ENCODE results near the gene IDH3G.

The IDH3G gene

DNA sequence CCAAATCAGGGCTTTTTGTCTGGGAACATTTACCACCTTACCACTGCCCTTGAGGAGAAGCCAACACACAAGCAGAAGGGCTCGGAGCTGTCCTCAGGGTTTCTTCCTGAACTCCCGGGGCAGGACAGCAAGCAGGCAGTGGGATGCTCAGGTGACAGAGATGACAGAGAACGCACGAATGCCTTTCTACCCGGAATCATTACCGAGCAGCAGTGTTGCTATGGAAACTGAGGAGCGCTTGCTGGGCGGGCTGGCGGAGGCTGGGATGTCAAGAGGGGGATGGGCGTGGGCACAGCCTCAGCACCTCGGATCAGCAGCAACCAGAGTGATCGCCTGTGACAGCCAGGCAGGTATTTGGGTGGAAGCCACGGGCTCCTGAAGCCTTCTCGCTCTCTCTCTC lies 18.0 kb upstream of the IDH3G start:
- H3K4me1 ChIP-seq (ENCODE audit: control insufficient read depth, insufficient read depth, low read length) = no peaks in the 10 kb centered on the region
- ChIA-PET POLR2A (interaction anchor here (1.1 kb wide), 1 partner anchor 18 kb away, joined by 4 read pairs; the partner anchor contains the start of genes IDH3G and SSR4), CTCF (no interaction called here)
- no peak overlapping the region for H3K4me3 ChIP-seq (ENCODE audit: low read depth, low read length)
- H3K36me3 ChIP-seq (ENCODE audit: control insufficient read depth in 2 of 2, insufficient read depth in 1 of 2, low read length in 2 of 2) = no peaks in the 10 kb centered on the region
- H3K27ac ChIP-seq (ENCODE audit: extremely low read depth, low read depth, low read length) = no peak overlapping the region
- TF ChIP-seq, protein P1, sequence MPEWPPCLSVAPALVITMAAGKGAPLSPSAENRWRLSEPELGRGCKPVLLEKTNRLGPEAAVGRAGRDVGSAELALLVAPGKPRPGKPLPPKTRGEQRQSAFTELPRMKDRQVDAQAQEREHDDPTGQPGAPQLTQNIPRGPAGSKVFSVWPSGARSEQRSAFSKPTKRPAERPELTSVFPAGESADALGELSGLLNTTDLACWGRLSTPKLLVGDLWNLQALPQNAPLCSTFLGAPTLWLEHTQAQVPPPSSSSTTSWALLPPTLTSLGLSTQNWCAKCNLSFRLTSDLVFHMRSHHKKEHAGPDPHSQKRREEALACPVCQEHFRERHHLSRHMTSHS (tag by site-specific recombination; IDR thresholded peaks at IDR 0.05) = no peak
- TF ChIP-seq, protein P2, sequence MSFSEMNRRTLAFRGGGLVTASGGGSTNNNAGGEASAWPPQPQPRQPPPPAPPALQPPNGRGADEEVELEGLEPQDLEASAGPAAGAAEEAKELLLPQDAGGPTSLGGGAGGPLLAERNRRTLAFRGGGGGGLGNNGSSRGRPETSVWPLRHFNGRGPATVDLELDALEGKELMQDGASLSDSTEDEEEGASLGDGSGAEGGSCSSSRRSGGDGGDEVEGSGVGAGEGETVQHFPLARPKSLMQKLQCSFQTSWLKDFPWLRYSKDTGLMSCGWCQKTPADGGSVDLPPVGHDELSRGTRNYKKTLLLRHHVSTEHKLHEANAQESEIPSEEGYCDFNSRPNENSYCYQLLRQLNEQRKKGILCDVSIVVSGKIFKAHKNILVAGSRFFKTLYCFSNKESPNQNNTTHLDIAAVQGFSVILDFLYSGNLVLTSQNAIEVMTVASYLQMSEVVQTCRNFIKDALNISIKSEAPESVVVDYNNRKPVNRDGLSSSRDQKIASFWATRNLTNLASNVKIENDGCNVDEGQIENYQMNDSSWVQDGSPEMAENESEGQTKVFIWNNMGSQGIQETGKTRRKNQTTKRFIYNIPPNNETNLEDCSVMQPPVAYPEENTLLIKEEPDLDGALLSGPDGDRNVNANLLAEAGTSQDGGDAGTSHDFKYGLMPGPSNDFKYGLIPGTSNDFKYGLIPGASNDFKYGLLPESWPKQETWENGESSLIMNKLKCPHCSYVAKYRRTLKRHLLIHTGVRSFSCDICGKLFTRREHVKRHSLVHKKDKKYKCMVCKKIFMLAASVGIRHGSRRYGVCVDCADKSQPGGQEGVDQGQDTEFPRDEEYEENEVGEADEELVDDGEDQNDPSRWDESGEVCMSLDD (tag by site-specific recombination; IDR thresholded peaks at IDR 0.05) = no peak
- TF ChIP-seq HOXA7 (CRISPR knock-in tag; IDR thresholded peaks at IDR 0.05; ENCODE audit: borderline replicate concordance) = no peak
- no peaks in the 10 kb centered on the region for H3K9me3 ChIP-seq (ENCODE audit: control insufficient read depth, insufficient read depth, low read depth, low read length)

DNA sequence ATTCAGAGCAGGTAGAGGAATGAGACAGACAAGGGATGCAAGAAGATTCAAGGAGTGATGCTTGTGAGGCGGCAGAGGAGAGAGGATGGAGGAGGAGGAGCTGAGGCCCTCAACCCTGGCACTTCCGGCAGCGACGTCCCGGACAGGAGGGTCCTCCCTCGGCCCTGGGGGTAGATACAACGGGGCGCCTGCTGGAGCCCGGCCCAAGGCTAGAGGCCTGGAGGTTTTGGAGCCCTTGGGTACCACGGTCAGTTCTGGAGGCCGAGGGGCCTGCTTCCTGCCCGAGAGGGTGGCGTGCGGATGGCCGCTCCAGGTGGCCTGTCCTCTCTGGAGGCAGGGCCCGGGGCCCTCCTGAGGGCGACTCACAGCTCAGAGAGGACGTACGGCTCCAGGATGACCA lies 13.8 kb upstream of the IDH3G start:
- POLR2A ChIA-PET = interaction anchor here (0.7 kb wide), 1 partner anchor 11 kb away, joined by 3 read pairs; no protein-coding TSS in a partner anchor

DNA sequence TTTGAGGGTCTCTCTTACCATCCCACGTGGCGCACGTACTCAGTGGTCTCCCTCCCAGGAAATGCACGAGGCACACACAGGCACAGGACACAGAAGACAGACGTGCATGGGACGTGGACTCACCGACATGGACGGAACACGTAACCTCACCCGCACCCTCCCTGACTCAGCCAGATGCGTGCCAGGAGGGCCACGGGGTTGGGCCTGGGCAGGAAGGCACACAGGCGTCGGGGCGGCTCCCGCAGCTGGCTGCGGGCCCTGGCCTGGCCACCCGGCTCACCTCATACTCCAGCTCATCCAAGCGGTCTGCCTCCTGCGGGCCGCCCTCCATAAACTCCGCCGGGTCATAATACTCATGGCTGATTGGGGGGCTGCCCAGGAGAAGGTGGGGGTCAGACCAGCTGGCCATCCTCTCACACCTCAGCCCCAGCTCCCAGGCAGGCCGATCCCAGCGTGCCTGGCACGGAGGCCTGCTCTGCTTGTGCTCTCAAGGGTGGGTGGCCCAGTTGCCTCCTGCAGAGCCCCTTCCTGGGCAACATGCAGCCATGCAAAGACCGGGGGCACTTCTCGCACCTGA lies 12.9 kb upstream of the IDH3G start:
- ChIA-PET POLR2A (interaction anchor here (0.5 to 0.7 kb wide), 2 partner anchors 21 to 28 kb away, joined by 3 read pairs; no protein-coding TSS in a partner anchor), CTCF (interaction anchor here (1.2 kb wide), 1 partner anchor 140 kb away, joined by 3 read pairs; no protein-coding TSS in a partner anchor)
- TF ChIP-seq, protein P3, sequence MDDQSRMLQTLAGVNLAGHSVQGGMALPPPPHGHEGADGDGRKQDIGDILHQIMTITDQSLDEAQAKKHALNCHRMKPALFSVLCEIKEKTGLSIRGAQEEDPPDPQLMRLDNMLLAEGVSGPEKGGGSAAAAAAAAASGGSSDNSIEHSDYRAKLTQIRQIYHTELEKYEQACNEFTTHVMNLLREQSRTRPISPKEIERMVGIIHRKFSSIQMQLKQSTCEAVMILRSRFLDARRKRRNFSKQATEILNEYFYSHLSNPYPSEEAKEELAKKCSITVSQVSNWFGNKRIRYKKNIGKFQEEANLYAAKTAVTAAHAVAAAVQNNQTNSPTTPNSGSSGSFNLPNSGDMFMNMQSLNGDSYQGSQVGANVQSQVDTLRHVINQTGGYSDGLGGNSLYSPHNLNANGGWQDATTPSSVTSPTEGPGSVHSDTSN (CRISPR knock-in tag; IDR thresholded peaks at IDR 0.05) = 0 out of 2 replicates have a peak, but pooled peaks have one; percentile 1
- no peak for TF ChIP-seq OSR2 (tag by site-specific recombination; IDR thresholded peaks at IDR 0.05)
- Histone ChIP-seq H3K4me1 (ENCODE audit: control insufficient read depth, insufficient read depth, low read length) (no peaks in the 10 kb centered on the region), H3K27ac (ENCODE audit: extremely low read depth, low read depth, low read length) (no peak overlapping the region), H3K36me3 (ENCODE audit: control insufficient read depth in 2 of 2, insufficient read depth in 1 of 2, low read length in 2 of 2) (no peaks in the 10 kb centered on the region), H3K4me3 (ENCODE audit: low read depth, low read length) (no peak overlapping the region), H3K9me3 (ENCODE audit: control insufficient read depth, insufficient read depth, low read depth, low read length) (no peaks in the 10 kb centered on the region)

More for the DNA sequence above, 13.8 kb upstream of the IDH3G start:
- Histone ChIP-seq H3K27ac (ENCODE audit: extremely low read depth, low read depth, low read length) (no peak overlapping the region), H3K9me3 (ENCODE audit: control insufficient read depth, insufficient read depth, low read depth, low read length) (no peaks in the 10 kb centered on the region), H3K4me1 (ENCODE audit: control insufficient read depth, insufficient read depth, low read length) (no peaks in the 10 kb centered on the region), H3K4me3 (ENCODE audit: low read depth, low read length) (no peak overlapping the region), H3K36me3 (ENCODE audit: control insufficient read depth in 2 of 2, insufficient read depth in 1 of 2, low read length in 2 of 2) (no peaks in the 10 kb centered on the region)
- TF ChIP-seq ZNF239 (tag by site-specific recombination; IDR thresholded peaks at IDR 0.05) (no peak), SP3 (tag by site-specific recombination; IDR thresholded peaks at IDR 0.05) (no peak), ZNF843 (tag by site-specific recombination; IDR thresholded peaks at IDR 0.05) (no peak), ZFP37 (tag by site-specific recombination; IDR thresholded peaks at IDR 0.05) (no peak), YY1 (tag by site-specific recombination; IDR thresholded peaks at IDR 0.05) (no peak), KLF8 (tag by site-specific recombination; IDR thresholded peaks at IDR 0.05) (no peak), OVOL3 (tag by site-specific recombination; IDR thresholded peaks at IDR 0.05) (no peak), ZNF623 (tag by site-specific recombination; IDR thresholded peaks at IDR 0.05) (no peak), ZNF202 (tag by site-specific recombination; IDR thresholded peaks at IDR 0.05; ENCODE audit: borderline replicate concordance) (no peak), ZNF10 (tag by site-specific recombination; IDR thresholded peaks at IDR 0.05) (no peak), ZNF707 (tag by site-specific recombination; IDR thresholded peaks at IDR 0.05) (no peak)
- TF ChIP-seq, protein P4, sequence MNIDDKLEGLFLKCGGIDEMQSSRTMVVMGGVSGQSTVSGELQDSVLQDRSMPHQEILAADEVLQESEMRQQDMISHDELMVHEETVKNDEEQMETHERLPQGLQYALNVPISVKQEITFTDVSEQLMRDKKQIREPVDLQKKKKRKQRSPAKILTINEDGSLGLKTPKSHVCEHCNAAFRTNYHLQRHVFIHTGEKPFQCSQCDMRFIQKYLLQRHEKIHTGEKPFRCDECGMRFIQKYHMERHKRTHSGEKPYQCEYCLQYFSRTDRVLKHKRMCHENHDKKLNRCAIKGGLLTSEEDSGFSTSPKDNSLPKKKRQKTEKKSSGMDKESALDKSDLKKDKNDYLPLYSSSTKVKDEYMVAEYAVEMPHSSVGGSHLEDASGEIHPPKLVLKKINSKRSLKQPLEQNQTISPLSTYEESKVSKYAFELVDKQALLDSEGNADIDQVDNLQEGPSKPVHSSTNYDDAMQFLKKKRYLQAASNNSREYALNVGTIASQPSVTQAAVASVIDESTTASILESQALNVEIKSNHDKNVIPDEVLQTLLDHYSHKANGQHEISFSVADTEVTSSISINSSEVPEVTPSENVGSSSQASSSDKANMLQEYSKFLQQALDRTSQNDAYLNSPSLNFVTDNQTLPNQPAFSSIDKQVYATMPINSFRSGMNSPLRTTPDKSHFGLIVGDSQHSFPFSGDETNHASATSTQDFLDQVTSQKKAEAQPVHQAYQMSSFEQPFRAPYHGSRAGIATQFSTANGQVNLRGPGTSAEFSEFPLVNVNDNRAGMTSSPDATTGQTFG (tag by site-specific recombination; IDR thresholded peaks at IDR 0.05; ENCODE audit: borderline replicate concordance) = no peak
- CTCF ChIA-PET = interaction anchor here (1.2 kb wide), 1 partner anchor 139 kb away, joined by 3 read pairs; no protein-coding TSS in a partner anchor

All from HEK293 (cell line).